GM12878 (cell line): Measurements from ENCODE around the gene ETV6. TPM values are rescaled to one million over a fixed set of nuclear protein-coding genes. Genes with fewer than 3 reads are reported as not detected.

Source experiments
- ATF7 ChIP-seq: fragments of 450-650 bp; IDR thresholded peaks from 2 replicates; pipeline ENCODE4 v1.6.1; 2016; ENCODE audit warnings: low read depth, mild to moderate bottlenecking
- E4F1 ChIP-seq: fragments of 450-650 bp; IDR thresholded peaks from 2 replicates; pipeline ENCODE4 v1.6.1; 2018; ENCODE audit warnings: borderline replicate concordance, mild to moderate bottlenecking; ENCODE audit not compliant: partially characterized antibody
- EED ChIP-seq: sonication (generic); IDR thresholded peaks from 2 replicates; pipeline ENCODE4 v1.6.1; 2016; ENCODE audit warnings: antibody characterized with exemption, low read depth
- EZH2 ChIP-seq: IDR thresholded peaks from 2 replicates; pipeline ENCODE4 v1.6.1; 2012; ENCODE audit warnings: low read depth, mild to moderate bottlenecking, control low read depth, inconsistent platforms, low read length, borderline replicate concordance; ENCODE audit not compliant: control insufficient read depth
- GATAD2B ChIP-seq: fragments of 450-650 bp; conservative IDR thresholded peaks from 2 replicates; pipeline ENCODE4 v1.6.1; 2017; ENCODE audit warnings: low read depth, mild to moderate bottlenecking, moderate library complexity
- JUND ChIP-seq: IDR thresholded peaks from 2 replicates; pipeline ENCODE4 v1.6.1; 2012; ENCODE audit warnings: low read depth, mild to moderate bottlenecking, low read length, improper control_type of control experiment, moderate library complexity
- LARP7 ChIP-seq: fragments of 450-650 bp; IDR thresholded peaks from 2 replicates; pipeline ENCODE4 v1.6.1; 2017; ENCODE audit warnings: mild to moderate bottlenecking
- MYB ChIP-seq: fragments of 150-350 bp; IDR thresholded peaks from 2 replicates; pipeline ENCODE4 v1.6.1; 2014; ENCODE audit warnings: mild to moderate bottlenecking, low read depth, low read length, borderline replicate concordance
- NKRF ChIP-seq: fragments of 450-650 bp; conservative IDR thresholded peaks from 2 replicates; pipeline ENCODE4 v1.6.1; 2017; ENCODE audit warnings: mild to moderate bottlenecking, moderate library complexity
- RUNX3 ChIP-seq: IDR thresholded peaks from 2 replicates; pipeline ENCODE4 v1.6.1; 2012; ENCODE audit warnings: low read length, inconsistent platforms
- ZNF274 ChIP-seq: IDR thresholded peaks from one replicate; pipeline ENCODE4 v1.8.0; 2011; ENCODE audit not compliant: insufficient read length, insufficient read depth
- polyA plus RNA-seq, 11 experiments: library from polyadenylated mRNA; depleted of rRNA in 4 of 11; unstranded in 6 of 11; stranded (reverse) in 5 of 11; fragments of >200 nt; fragmentation: Nextera tagmentation in 4 of 11; fragmentation: Illumina TruSeq in 1 of 11; extraction: Ambion mirVana in 4 of 11; extraction: Trizol in 1 of 11; gene quantifications; 1 replicate in 1 of 11; 2 replicates in 10 of 11; pipeline versions ENCODE4 v1.2.1 to v1.2.3, GENCODE V29; 2011 to 2016; ENCODE audit warnings: inconsistent platforms in 2 of 11, missing spikeins in 2 of 11, low read depth in 1 of 11
- total RNA-seq, 4 experiments: library from RNA; depleted of rRNA in 3 of 4; stranded (reverse); fragments of >200 nt in 3 of 4; fragmentation: Illumina TruSeq in 1 of 4; extraction: Trizol in 1 of 4; gene quantifications; 2 replicates each; pipeline versions ENCODE4 v1.2.1 to v1.2.3, GENCODE V29; 2013 to 2021
- TF ChIP-seq, protein P1 (sequence below): fragments of 450-650 bp; IDR thresholded peaks from 2 replicates; pipeline ENCODE4 v1.6.1; 2017; ENCODE audit warnings: borderline replicate concordance
- TF ChIP-seq, protein P2 (sequence below): fragments of 450-650 bp; IDR thresholded peaks from 2 replicates; pipeline ENCODE4 v1.6.1; 2016; ENCODE audit warnings: mild to moderate bottlenecking
- TF ChIP-seq, protein P3 (sequence below): fragments of 450-650 bp; formaldehyde crosslinking; IDR thresholded peaks from 2 replicates; pipeline ENCODE4 v1.4.0; 2022; ENCODE audit warnings: mild to moderate bottlenecking, moderate library complexity
- TF ChIP-seq, protein P4 (sequence below): fragments of 450-650 bp; IDR thresholded peaks from 2 replicates; pipeline ENCODE4 v1.6.1; 2017; ENCODE audit warnings: low read depth, mild to moderate bottlenecking, moderate library complexity

ETV6 gene
- total and polyA plus RNA-seq, 10 of the 15 experiments (the other 5 are each of a cell fraction or from before 2014, with no cell fraction given) = 6.6 to 74.8 (median 24.6) TPM

DNA sequence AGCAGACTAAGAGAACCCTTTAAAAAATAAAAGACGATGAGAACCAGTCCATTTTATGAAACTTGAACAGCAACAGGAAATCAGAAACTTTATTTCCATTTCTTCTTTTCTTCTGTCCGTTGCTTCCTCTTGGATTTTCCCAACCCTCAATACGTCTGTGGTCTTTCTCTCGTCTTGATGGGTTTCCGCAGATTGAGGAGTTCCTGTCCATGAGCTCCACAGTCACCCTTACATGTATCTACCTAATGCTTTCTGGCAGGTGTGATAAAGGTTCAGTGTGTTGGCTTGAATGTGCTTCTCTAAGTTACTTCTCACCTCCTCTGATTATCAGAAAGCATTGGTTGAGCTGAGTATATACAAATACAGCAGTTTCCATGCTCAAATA lies 110.0 kb downstream of the ETV6 start (continued):
- TF ChIP-seq, protein P1, sequence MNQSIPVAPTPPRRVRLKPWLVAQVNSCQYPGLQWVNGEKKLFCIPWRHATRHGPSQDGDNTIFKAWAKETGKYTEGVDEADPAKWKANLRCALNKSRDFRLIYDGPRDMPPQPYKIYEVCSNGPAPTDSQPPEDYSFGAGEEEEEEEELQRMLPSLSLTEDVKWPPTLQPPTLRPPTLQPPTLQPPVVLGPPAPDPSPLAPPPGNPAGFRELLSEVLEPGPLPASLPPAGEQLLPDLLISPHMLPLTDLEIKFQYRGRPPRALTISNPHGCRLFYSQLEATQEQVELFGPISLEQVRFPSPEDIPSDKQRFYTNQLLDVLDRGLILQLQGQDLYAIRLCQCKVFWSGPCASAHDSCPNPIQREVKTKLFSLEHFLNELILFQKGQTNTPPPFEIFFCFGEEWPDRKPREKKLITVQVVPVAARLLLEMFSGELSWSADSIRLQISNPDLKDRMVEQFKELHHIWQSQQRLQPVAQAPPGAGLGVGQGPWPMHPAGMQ = no peak
- TF ChIP-seq ATF7 = no peak
- no peak for TF ChIP-seq JUND
- TF ChIP-seq NKRF = 0 out of 2 replicates have a peak, but pooled peaks have one; percentile 0
- no peak for TF ChIP-seq E4F1
- TF ChIP-seq EED = 0 out of 2 replicates have a peak, but pooled peaks have one; percentile 10
- no peak for TF ChIP-seq GATAD2B
- no peak for TF ChIP-seq MYB
- TF ChIP-seq, protein P2, sequence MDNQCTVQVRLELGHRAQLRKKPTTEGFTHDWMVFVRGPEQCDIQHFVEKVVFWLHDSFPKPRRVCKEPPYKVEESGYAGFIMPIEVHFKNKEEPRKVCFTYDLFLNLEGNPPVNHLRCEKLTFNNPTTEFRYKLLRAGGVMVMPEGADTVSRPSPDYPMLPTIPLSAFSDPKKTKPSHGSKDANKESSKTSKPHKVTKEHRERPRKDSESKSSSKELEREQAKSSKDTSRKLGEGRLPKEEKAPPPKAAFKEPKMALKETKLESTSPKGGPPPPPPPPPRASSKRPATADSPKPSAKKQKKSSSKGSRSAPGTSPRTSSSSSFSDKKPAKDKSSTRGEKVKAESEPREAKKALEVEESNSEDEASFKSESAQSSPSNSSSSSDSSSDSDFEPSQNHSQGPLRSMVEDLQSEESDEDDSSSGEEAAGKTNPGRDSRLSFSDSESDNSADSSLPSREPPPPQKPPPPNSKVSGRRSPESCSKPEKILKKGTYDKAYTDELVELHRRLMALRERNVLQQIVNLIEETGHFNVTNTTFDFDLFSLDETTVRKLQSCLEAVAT = peak; percentile 45
- TF ChIP-seq LARP7 = no peak
- no peak for TF ChIP-seq ZNF274
- TF ChIP-seq, protein P3, sequence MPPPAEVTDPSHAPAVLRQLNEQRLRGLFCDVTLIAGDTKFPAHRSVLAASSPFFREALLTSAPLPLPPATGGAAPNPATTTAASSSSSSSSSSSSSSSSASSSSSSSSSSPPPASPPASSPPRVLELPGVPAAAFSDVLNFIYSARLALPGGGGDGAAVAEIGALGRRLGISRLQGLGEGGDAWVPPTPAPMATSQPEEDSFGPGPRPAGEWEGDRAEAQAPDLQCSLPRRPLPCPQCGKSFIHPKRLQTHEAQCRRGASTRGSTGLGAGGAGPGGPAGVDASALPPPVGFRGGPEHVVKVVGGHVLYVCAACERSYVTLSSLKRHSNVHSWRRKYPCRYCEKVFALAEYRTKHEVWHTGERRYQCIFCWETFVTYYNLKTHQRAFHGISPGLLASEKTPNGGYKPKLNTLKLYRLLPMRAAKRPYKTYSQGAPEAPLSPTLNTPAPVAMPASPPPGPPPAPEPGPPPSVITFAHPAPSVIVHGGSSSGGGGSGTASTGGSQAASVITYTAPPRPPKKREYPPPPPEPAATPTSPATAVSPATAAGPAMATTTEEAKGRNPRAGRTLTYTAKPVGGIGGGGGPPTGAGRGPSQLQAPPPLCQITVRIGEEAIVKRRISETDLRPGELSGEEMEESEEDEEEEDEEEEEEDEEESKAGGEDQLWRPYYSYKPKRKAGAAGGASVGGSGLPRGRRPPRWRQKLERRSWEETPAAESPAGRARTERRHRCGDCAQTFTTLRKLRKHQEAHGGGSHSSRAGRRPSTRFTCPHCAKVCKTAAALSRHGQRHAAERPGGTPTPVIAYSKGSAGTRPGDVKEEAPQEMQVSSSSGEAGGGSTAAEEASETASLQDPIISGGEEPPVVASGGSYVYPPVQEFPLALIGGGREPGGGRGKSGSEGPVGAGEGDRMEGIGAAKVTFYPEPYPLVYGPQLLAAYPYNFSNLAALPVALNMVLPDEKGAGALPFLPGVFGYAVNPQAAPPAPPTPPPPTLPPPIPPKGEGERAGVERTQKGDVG (CRISPR knock-in tag) = 0 out of 2 replicates have a peak, but pooled peaks have one; percentile 6
- no peak for TF ChIP-seq RUNX3
- TF ChIP-seq, protein P4, sequence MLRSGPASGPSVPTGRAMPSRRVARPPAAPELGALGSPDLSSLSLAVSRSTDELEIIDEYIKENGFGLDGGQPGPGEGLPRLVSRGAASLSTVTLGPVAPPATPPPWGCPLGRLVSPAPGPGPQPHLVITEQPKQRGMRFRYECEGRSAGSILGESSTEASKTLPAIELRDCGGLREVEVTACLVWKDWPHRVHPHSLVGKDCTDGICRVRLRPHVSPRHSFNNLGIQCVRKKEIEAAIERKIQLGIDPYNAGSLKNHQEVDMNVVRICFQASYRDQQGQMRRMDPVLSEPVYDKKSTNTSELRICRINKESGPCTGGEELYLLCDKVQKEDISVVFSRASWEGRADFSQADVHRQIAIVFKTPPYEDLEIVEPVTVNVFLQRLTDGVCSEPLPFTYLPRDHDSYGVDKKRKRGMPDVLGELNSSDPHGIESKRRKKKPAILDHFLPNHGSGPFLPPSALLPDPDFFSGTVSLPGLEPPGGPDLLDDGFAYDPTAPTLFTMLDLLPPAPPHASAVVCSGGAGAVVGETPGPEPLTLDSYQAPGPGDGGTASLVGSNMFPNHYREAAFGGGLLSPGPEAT = peak; percentile 13; the same call in 1 of the 2 replicates
- no peak for TF ChIP-seq EZH2
